Activated naive CD4-positive, alpha-beta T cell treated with anti-CD3 and anti-CD28 coated beads, Interleukin-2, amount 50 U/mL, for 24 hours (primary cell): ENCODE data around the gene CCDC117.
A peak's percentile ranks its signal among the peaks of the same experiment; 100 is the strongest.
"Not testable (repeated sequence)": the region's sequence is repeated elsewhere in the genome, so short reads cannot be mapped to it uniquely, and the experiment has no call there.

Experiments
- H3K27ac Mint-ChIP-seq: one replicate; pipeline ENCODE4 v1.8.0; 2021; ENCODE audit warnings: mild to moderate bottlenecking, mixed read lengths
- H3K27me3 Mint-ChIP-seq: one replicate; pipeline ENCODE4 v1.8.0; 2021; ENCODE audit warnings: mixed read lengths
- H3K36me3 Mint-ChIP-seq: one replicate; pipeline ENCODE4 v1.8.0; 2021; ENCODE audit warnings: mixed read lengths
- H3K4me1 Mint-ChIP-seq: one replicate; pipeline ENCODE4 v1.8.0; 2021; ENCODE audit warnings: mixed read lengths
- H3K4me3 Mint-ChIP-seq: one replicate; pipeline ENCODE4 v1.8.0; 2021; ENCODE audit warnings: mild to moderate bottlenecking, mixed read lengths
- H3K9me3 Mint-ChIP-seq: one replicate; pipeline ENCODE4 v1.8.0; 2021; ENCODE audit warnings: mixed read lengths

Gene CCDC117

DNA sequence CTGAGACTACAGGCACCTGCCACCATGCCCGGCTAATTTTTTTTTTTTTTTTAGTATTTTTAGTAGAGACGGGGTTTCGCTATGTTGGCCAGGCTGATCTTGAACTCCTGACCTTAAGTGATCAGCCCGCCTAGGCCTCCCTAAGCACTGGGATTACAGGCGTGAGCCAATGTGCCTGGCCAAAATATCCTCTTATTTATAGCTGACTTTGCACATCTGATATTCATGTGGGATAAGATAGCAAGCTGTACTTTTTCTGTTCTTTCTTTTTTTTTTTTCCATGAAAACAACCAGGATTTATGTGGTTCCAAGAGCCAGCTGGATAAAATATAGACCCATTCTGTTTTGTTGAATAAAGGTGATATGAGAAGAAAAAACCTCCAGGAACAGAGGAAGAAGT lies 40.0 kb downstream of the CCDC117 start:
- no peaks in the 10 kb centered on the region for H3K27me3 Mint-ChIP-seq
- H3K36me3 Mint-ChIP-seq = peaks cover 4% of the 10 kb centered on the region
- H3K27ac Mint-ChIP-seq = no peak overlapping the region
- H3K4me1 Mint-ChIP-seq = peaks cover 82% of the 10 kb centered on the region
- H3K9me3 Mint-ChIP-seq = no peaks in the 10 kb centered on the region
- no peak overlapping the region for H3K4me3 Mint-ChIP-seq

- Mint-ChIP-seq H3K27me3 (no peaks in the 10 kb centered on the region), H3K36me3 (peaks cover 4% of the 10 kb centered on the region), H3K27ac (no peak overlapping the region), H3K9me3 (no peaks in the 10 kb centered on the region), H3K4me3 (peak overlapping the region; percentile 26), H3K4me1 (peaks cover 85% of the 10 kb centered on the region)
Measured at GRCh38 chr22:28813772-28814518, 41.5 kb downstream of the CCDC117 start.

- Mint-ChIP-seq H3K27ac (no peak overlapping the region), H3K27me3 (no peaks in the 10 kb centered on the region), H3K4me1 (peaks cover 84% of the 10 kb centered on the region), H3K4me3 (peak overlapping the region; percentile 39), H3K36me3 (peaks cover 4% of the 10 kb centered on the region), H3K9me3 (no peaks in the 10 kb centered on the region)
Measured at GRCh38 chr22:28815111-28815510, 42.6 kb downstream of the CCDC117 start.

DNA sequence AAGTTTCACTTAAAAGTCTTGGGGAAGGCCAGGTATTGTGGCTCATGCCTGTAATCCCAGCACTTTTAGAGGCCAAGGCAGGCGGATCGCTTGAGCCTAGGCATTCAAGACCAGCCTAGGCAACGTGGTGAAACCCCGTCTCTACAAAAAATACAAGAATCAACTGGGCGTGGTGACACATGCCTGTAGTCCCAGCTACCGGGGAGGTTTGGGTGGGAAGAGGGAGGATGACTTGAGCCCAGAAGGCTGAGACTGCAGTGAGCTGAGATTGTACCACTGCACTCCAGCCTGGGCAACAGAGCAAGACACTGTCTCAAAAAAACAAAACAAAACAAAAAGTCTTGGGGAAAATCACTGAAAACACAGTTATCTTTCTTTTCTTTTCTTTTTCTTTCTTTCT lies 43.2 kb downstream of the CCDC117 start:
- no peak overlapping the region for H3K4me3 Mint-ChIP-seq

DNA sequence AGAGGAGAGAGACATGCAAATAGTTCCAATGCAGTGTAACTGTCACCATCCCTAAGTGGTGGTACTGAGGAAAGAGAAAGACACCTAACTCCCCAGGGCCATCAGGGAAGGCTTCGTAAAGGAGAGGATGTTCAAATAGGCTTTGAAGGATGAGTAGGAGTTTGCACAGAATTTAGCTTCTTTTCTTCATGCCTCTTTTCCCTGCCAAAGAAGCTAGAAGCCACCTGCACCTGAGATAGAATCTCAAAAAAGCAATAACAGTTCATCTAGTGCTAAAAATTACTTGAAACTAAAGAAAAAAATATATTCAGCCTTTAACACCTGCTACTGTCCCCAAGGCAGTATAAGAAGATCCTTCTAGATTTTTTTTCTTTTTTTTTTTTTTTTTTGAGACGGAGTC lies 44.6 kb downstream of the CCDC117 start:
- no peaks in the 10 kb centered on the region for H3K9me3 Mint-ChIP-seq
- H3K36me3 Mint-ChIP-seq = peaks cover 4% of the 10 kb centered on the region
- H3K4me1 Mint-ChIP-seq = peaks cover 79% of the 10 kb centered on the region
- H3K4me3 Mint-ChIP-seq = no peak overlapping the region
- H3K27me3 Mint-ChIP-seq = no peaks in the 10 kb centered on the region
- no peak overlapping the region for H3K27ac Mint-ChIP-seq

More for the DNA sequence above, 43.2 kb downstream of the CCDC117 start:
- Mint-ChIP-seq H3K9me3 (no peaks in the 10 kb centered on the region), H3K36me3 (peaks cover 4% of the 10 kb centered on the region), H3K27ac (no peak overlapping the region), H3K27me3 (no peaks in the 10 kb centered on the region), H3K4me1 (peaks cover 79% of the 10 kb centered on the region)

- Mint-ChIP-seq H3K4me3 (peak overlapping the region; percentile 11), H3K27me3 (no peaks in the 10 kb centered on the region), H3K36me3 (peaks cover 6% of the 10 kb centered on the region), H3K4me1 (peaks cover 79% of the 10 kb centered on the region), H3K9me3 (no peaks in the 10 kb centered on the region), H3K27ac (peak overlapping the region; percentile 8)
Measured at GRCh38 chr22:28817919-28818859, 45.7 kb downstream of the CCDC117 start.

GRCh38 chr22:28819253-28820096 lies 47.0 kb downstream of the CCDC117 start:
- peaks cover 71% of the 10 kb centered on the region for H3K4me1 Mint-ChIP-seq
- peaks cover 3% of the 10 kb centered on the region for H3K36me3 Mint-ChIP-seq
- no peaks in the 10 kb centered on the region for H3K9me3 Mint-ChIP-seq
- H3K27me3 Mint-ChIP-seq = no peaks in the 10 kb centered on the region
- H3K4me3 Mint-ChIP-seq = no peak overlapping the region
- peak overlapping the region; percentile 53 for H3K27ac Mint-ChIP-seq

DNA sequence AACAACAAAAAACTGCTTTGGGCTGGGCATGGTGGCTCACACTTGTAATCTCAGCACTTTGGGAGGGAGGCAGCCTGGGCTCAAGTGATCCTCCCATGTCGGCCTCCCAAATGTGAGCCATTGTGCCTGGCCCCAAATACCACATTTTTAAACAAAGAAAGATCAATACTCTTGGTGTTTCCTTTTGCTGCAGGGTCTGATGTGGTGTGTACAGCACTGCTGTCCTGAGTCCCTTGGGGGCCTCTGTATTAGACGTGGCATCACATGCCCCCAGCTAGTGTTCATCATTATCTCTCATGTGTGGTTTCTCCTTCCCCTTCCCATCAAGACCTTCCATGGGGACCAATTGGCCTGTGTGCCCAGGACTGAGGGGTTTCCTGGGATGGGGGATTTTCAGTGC lies 48.4 kb downstream of the CCDC117 start:
- Mint-ChIP-seq H3K27me3 (no peaks in the 10 kb centered on the region), H3K4me1 (peaks cover 63% of the 10 kb centered on the region), H3K9me3 (no peaks in the 10 kb centered on the region), H3K4me3 (no peak overlapping the region), H3K27ac (no peak overlapping the region), H3K36me3 (peaks cover 5% of the 10 kb centered on the region)

DNA sequence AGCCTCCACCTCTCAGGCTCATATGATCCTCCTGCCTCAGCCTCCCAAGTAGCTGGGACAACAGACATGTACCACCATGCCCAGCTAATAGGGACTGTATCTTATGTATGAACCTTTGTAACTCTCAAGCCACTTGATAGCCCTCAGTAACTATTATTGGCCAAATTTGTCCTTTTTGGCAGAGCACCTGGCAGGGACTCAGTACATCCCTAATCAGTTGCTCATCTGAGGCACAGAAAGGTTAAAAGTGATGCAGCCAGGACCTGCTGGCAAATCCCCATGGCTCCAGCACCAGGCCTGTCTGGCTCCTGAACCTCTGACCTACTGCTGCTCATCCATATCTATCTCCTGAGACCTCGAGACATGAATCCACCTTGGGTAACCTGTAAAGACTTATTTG lies 49.0 kb downstream of the CCDC117 start:
- Mint-ChIP-seq H3K4me3 (no peak overlapping the region), H3K4me1 (peaks cover 63% of the 10 kb centered on the region), H3K27ac (no peak overlapping the region), H3K27me3 (no peaks in the 10 kb centered on the region), H3K9me3 (no peaks in the 10 kb centered on the region), H3K36me3 (peaks cover 5% of the 10 kb centered on the region)

- Mint-ChIP-seq H3K27ac (peak overlapping the region; percentile 90), H3K36me3 (peaks cover 5% of the 10 kb centered on the region), H3K9me3 (no peaks in the 10 kb centered on the region), H3K4me1 (peaks cover 52% of the 10 kb centered on the region), H3K27me3 (no peaks in the 10 kb centered on the region), H3K4me3 (peak overlapping the region; percentile 63)
Measured at GRCh38 chr22:28822930-28823551, 50.5 kb downstream of the CCDC117 start.

- H3K4me1 Mint-ChIP-seq = peaks cover 46% of the 10 kb centered on the region
- H3K9me3 Mint-ChIP-seq, H3K27me3 Mint-ChIP-seq, H3K4me3 Mint-ChIP-seq, H3K36me3 Mint-ChIP-seq, H3K27ac Mint-ChIP-seq: not testable (repeated sequence)
Measured at GRCh38 chr22:28824455-28824854, 52.0 kb downstream of the CCDC117 start.

- not testable (repeated sequence) for H3K9me3 Mint-ChIP-seq, H3K36me3 Mint-ChIP-seq, H3K4me3 Mint-ChIP-seq, H3K27me3 Mint-ChIP-seq, H3K27ac Mint-ChIP-seq
- peaks cover 35% of the 10 kb centered on the region for H3K4me1 Mint-ChIP-seq
Measured at GRCh38 chr22:28826430-28826829, 53.9 kb downstream of the CCDC117 start.

DNA sequence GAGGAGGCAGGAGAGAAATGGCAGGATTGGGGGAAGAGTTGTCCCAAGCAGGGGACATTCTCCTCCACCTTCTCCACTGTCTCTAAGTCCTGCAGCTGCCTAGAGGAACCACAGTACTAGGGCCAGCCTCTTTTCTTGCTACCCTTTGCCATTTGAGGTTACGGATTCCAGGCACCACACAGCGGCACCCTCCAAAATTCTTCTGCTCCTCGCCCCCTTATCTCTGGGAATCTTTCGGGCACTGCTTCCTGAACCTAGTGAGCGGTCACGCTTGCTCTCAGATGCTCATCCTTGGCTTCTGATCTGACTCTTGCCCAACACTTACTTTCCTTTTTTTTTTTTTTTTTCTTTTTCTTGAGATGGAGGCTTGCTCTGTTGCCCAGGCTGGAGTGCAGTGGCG lies 54.4 kb downstream of the CCDC117 start:
- no peak overlapping the region for H3K4me3 Mint-ChIP-seq
- H3K36me3 Mint-ChIP-seq = peaks cover 5% of the 10 kb centered on the region
- peaks cover 30% of the 10 kb centered on the region for H3K4me1 Mint-ChIP-seq
- no peak overlapping the region for H3K27ac Mint-ChIP-seq
- H3K9me3 Mint-ChIP-seq = no peaks in the 10 kb centered on the region
- no peaks in the 10 kb centered on the region for H3K27me3 Mint-ChIP-seq

DNA sequence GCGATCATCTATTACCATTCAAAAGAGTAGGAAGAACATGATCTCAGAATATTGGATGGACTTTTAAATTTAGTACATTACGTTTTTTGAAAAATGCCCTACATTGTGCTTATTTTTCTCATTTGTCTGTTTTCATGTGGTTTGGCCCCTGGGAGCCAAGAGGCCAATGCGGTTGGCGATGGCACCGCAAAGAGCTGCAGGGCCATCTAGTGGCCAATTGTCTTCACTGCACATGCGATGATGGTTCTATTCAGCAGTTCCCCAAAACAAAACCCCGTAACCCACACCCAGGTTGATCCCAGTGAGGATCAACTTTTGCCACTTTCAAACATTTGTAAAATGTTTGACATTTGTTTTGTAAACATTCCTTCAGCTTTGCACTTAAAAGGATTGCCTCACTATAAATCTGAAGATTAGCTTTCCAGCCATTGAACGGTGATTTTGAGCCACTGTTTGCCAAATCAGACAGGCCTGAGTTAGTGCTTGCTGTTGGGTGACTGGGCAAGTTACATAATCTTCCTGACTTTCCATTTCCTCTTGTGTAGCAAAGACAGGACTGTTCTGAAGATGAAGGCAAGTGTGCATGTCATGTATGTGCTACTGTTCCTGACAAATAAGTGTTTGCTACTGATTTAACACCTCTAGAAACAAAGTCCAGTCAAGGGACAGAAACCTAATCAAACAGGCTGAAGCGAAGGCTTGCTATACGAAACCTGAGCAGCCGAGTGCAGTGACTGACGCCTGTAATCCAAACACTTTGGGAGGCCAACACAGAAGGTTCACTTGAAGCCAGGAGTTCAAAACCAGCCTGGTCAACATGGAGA lies 57.1 kb downstream of the CCDC117 start:
- no peak overlapping the region for H3K4me3 Mint-ChIP-seq
- no peaks in the 10 kb centered on the region for H3K9me3 Mint-ChIP-seq
- no peak overlapping the region for H3K27ac Mint-ChIP-seq
- H3K27me3 Mint-ChIP-seq = no peaks in the 10 kb centered on the region
- peaks cover 13% of the 10 kb centered on the region for H3K4me1 Mint-ChIP-seq
- peaks cover 3% of the 10 kb centered on the region for H3K36me3 Mint-ChIP-seq
